Measurements from ENCODE around the gene FARS2. TPM values are rescaled to one million over a fixed set of nuclear protein-coding genes. Genes with fewer than 3 reads are reported as not detected.

FARS2 gene
- total and polyA plus RNA-seq, 11 donors: 11.4 to 24.6 (median 20.5) TPM

- DNase-seq (no peak), ATAC-seq (no peak)
- intact Hi-C loops (cut with DNase I): loop anchor here in 3 of 10 donors (5.0 to 10.0 kb wide), 3 partner anchors 122 to 805 kb away; no protein-coding TSS in a partner anchor
- H3K4me3 ChIP-seq: no peak overlapping the region
- H3K27ac ChIP-seq: no peak overlapping the region
- no peaks in the 10 kb centered on the region for H3K36me3 ChIP-seq
- 81 to 88% (median 86%) methylated on average over 7 of the region's 7 CpGs for WGBS, 4 donors
- H3K27me3 ChIP-seq: no peaks in the 10 kb centered on the region
- H3K4me1 ChIP-seq: peaks cover 0 to 37% (median 7%) of the 10 kb centered on the region in 12 donors
- TF ChIP-seq, protein P1, sequence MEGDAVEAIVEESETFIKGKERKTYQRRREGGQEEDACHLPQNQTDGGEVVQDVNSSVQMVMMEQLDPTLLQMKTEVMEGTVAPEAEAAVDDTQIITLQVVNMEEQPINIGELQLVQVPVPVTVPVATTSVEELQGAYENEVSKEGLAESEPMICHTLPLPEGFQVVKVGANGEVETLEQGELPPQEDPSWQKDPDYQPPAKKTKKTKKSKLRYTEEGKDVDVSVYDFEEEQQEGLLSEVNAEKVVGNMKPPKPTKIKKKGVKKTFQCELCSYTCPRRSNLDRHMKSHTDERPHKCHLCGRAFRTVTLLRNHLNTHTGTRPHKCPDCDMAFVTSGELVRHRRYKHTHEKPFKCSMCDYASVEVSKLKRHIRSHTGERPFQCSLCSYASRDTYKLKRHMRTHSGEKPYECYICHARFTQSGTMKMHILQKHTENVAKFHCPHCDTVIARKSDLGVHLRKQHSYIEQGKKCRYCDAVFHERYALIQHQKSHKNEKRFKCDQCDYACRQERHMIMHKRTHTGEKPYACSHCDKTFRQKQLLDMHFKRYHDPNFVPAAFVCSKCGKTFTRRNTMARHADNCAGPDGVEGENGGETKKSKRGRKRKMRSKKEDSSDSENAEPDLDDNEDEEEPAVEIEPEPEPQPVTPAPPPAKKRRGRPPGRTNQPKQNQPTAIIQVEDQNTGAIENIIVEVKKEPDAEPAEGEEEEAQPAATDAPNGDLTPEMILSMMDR (IDR thresholded peaks at IDR 0.05): no peak
- TF ChIP-seq POLR2A (IDR thresholded peaks at IDR 0.05): no peak
- no peaks in the 10 kb centered on the region for H3K9me3 ChIP-seq
These were observed 365.6 kb downstream of the FARS2 start for GRCh38 chr6:5626727-5627426.

DNA sequence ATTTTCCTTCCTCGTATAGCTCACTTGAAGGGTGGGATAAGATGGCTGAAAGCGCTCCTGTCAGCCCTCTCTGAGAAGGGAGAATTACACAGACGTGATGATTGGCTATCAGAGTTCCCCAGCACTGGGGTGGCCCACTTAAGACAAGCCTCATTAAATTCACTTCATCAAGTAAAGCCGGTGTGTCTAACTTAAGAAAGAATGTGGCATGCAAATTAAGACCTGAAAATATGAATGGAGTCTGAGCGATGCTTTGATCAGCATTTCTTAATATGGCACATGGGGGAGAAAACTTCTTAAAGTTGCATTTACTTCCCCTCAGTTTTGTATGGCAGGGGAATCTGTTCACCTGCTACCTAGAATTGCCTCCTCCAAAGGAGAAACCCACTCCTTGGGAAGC lies 369.3 kb downstream of the FARS2 start:
- H3K9me3 ChIP-seq: no peaks in the 10 kb centered on the region
- peaks cover 0 to 10% (median 0%) of the 10 kb centered on the region in 12 donors for H3K4me1 ChIP-seq
- H3K36me3 ChIP-seq: no peaks in the 10 kb centered on the region
- DNase-seq (no peak), ATAC-seq (no peak)
- no peak for TF ChIP-seq POLR2A (IDR thresholded peaks at IDR 0.05)
- TF ChIP-seq, protein P1 (IDR thresholded peaks at IDR 0.05): no peak
- intact Hi-C loops (cut with DNase I): no loop called here
- no peak overlapping the region for H3K27ac ChIP-seq
- no peaks in the 10 kb centered on the region for H3K27me3 ChIP-seq
- H3K4me3 ChIP-seq: no peak overlapping the region
- 82 to 93% (median 84%) methylated on average over 5 of the region's 5 CpGs for WGBS, 4 donors

DNA sequence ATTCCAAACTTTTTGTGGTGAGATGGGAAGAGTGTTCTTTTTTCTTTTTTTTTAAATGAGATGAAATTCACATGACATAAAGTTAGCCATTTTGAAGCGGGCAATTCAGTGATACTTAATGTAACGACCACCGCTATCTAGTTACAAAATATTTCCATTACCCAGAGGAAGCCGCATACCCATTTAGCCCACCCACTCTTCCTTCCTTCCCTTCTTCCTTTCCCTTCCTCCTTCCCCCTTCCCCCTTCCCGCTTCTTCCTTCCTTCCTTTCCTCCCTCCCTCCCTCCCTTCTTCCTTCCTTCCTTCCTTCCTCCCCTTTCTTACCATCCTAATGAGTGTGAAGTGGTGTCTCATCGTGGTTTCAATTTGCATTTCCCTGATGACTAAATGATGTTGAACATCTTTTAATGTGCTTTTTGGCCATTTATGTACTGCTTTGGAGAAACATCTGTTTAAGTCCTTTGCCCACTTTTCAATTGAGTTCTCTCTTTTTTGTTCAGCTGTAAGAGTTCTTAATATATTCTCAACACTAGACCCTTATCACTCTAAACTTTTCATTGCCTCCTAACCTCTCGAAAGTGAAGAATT lies 371.1 kb downstream of the FARS2 start:
- ATAC-seq (no peak), DNase-seq (no peak)
- H3K9me3 ChIP-seq: no peaks in the 10 kb centered on the region
- no peaks in the 10 kb centered on the region for H3K36me3 ChIP-seq
- no peaks in the 10 kb centered on the region for H3K27me3 ChIP-seq
- TF ChIP-seq, protein P1 (IDR thresholded peaks at IDR 0.05): no peak
- no peak for TF ChIP-seq POLR2A (IDR thresholded peaks at IDR 0.05)
- H3K4me3 ChIP-seq: no peak overlapping the region
- intact Hi-C loops (cut with DNase I): no loop called here
- WGBS, 4 donors: 65 to 73% (median 71%) methylated on average over 7 of the region's 7 CpGs
- H3K27ac ChIP-seq: no peak overlapping the region
- H3K4me1 ChIP-seq: peaks cover 0 to 10% (median 0%) of the 10 kb centered on the region in 12 donors

DNA sequence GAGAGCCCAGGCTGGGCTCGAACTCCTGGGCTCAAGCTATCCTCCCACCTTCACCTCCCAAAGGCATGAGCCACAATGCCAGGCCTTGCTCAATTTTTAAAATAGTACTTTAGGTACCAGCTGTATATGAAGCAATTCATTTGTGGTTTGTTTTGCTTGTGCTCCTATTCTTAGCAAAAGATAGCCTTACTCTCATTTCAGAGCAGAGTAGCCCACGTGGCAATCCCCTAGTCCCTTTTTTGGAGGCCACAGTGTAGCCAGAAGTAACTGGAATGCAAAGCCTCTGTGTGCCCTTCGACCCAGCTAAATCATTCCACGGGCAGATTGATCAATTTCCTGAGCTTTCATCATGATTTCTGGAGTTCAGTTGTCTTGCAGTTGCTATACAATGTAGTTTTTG lies 373.2 kb downstream of the FARS2 start:
- TF ChIP-seq, protein P1 (IDR thresholded peaks at IDR 0.05): no peak
- TF ChIP-seq POLR2A (IDR thresholded peaks at IDR 0.05): no peak
- intact Hi-C loops (cut with DNase I): no loop called here
- H3K27ac ChIP-seq: peak overlapping the region in 11 of 12 donors; percentile 38 to 85 (median 62)
- H3K9me3 ChIP-seq: peaks cover 0 to 4% (median 0%) of the 10 kb centered on the region in 12 donors
- peaks cover 0 to 21% (median 0%) of the 10 kb centered on the region in 12 donors for H3K4me1 ChIP-seq
- H3K36me3 ChIP-seq: no peaks in the 10 kb centered on the region
- no peaks in the 10 kb centered on the region for H3K27me3 ChIP-seq
- ATAC-seq: peak; percentile 75 to 84 (median 80)
- WGBS, 4 donors: 55 to 62% (median 58%) methylated on average over 4 of the region's 4 CpGs
- H3K4me3 ChIP-seq: no peak overlapping the region
- no peak for DNase-seq
